Medulla oblongata (tissue), 1 donor: ENCODE data around the gene SBK3.
A peak's percentile ranks its signal among the peaks of the same experiment; 100 is the strongest.
"Not testable (repeated sequence)": the region's sequence is repeated elsewhere in the genome, so short reads cannot be mapped to it uniquely, and the experiment has no call there.

ENCODE experiments used
- DNase-seq: peaks from one replicate; pipeline ENCODE4 v3.0.0-alpha.2; 2015; ENCODE audit errors: extremely low spot score

The SBK3 gene

GRCh38 chr19:55576746-55577145 lies 31.4 kb upstream of the SBK3 start:
- DNase-seq, result no peak

GRCh38 chr19:55573929-55574328 lies 28.6 kb upstream of the SBK3 start:
- not testable (repeated sequence) for DNase-seq

- DNase-seq, result not testable (repeated sequence)
These were observed 24.1 kb upstream of the SBK3 start for GRCh38 chr19:55569477-55569876.

GRCh38 chr19:55567708-55568328 lies 22.5 kb upstream of the SBK3 start:
- no peak for DNase-seq

- DNase-seq, result no peak
These were observed 21.5 kb upstream of the SBK3 start for GRCh38 chr19:55566823-55567222.

GRCh38 chr19:55563261-55563690 lies 17.9 kb upstream of the SBK3 start:
- no peak for DNase-seq

- no peak for DNase-seq
These were observed 14.3 kb upstream of the SBK3 start for GRCh38 chr19:55559684-55560083.

- DNase-seq, result no peak
These were observed 9.4 kb upstream of the SBK3 start for GRCh38 chr19:55554741-55555152.

GRCh38 chr19:55554302-55554701 lies 9.0 kb upstream of the SBK3 start:
- no peak for DNase-seq

GRCh38 chr19:55553217-55554182 lies 8.2 kb upstream of the SBK3 start:
- DNase-seq, result no peak

- no peak for DNase-seq
These were observed 7.3 kb upstream of the SBK3 start for GRCh38 chr19:55552620-55553019.

GRCh38 chr19:55552206-55552605 lies 6.9 kb upstream of the SBK3 start:
- DNase-seq, result no peak

- DNase-seq, result no peak
These were observed 4.9 kb upstream of the SBK3 start for GRCh38 chr19:55550321-55550650.

GRCh38 chr19:55549500-55550320 lies 4.4 kb upstream of the SBK3 start:
- DNase-seq, result no peak

GRCh38 chr19:55546822-55547614 lies 1.7 kb upstream of the SBK3 start:
- peak; percentile 36 for DNase-seq

- DNase-seq, result no peak
These were observed 668 bp upstream of the SBK3 start for GRCh38 chr19:55546011-55546410.

GRCh38 chr19:55544776-55545439 lies 435 bp downstream of the SBK3 start:
- DNase-seq, result no peak

- no peak for DNase-seq
These were observed 1.3 kb downstream of the SBK3 start for GRCh38 chr19:55544014-55544413.

GRCh38 chr19:55543567-55543966 lies 1.8 kb downstream of the SBK3 start:
- DNase-seq, result no peak

GRCh38 chr19:55542292-55542855 lies 3.0 kb downstream of the SBK3 start:
- no peak for DNase-seq

- no peak for DNase-seq
These were observed 4.3 kb downstream of the SBK3 start for GRCh38 chr19:55541091-55541490.
